IMR-90 (cell line): Measurements from ENCODE around the gene IQCB1. TPM values are rescaled to one million over a fixed set of nuclear protein-coding genes. Genes with fewer than 3 reads are reported as not detected.

ENCODE experiments used
- ATAC-seq: fragments of 200-7000 bp; cut with Tn5 transposase; 2 replicates; pipeline ENCODE4 v1.9.1; 2020; ENCODE audit warnings: low read depth, mild to moderate bottlenecking, moderate library complexity
- BruUV-seq: library from RNA; stranded (reverse); fragments of 400-500 nt; replicated peaks from 2 replicates; lab custom pipeline; 2021; lab: Mats Ljungman, UMichigan
- CTCF ChIA-PET: fragments of 300-600 bp; formaldehyde crosslinking; extraction: SDS; loops from one replicate; lab custom pipeline; 2021; ENCODE audit warnings: antibody characterized with exemption; lab: Yijun Ruan, JAX
- POLR2A ChIA-PET: fragments of 300-600 bp; sonication (Branson Sonifier 250); formaldehyde crosslinking; loops from one replicate; lab custom pipeline; 2022; ENCODE audit warnings: antibody characterized with exemption; ENCODE audit not compliant: unreplicated experiment; lab: Charles Lee
- DNase-seq: peaks from one replicate; pipeline ENCODE4 v3.0.0; 2013
- H2AFZ ChIP-seq: replicated peaks from 2 replicates; pipeline ENCODE3; 2013; ENCODE audit warnings: low read length, mild to moderate bottlenecking; ENCODE audit not compliant: poor library complexity
- H2AK5ac ChIP-seq: 2 replicates; pipeline ENCODE4 v1.6.1; 2013; ENCODE audit warnings: low read depth, low read length, inconsistent platforms
- H2AK9ac ChIP-seq: replicated peaks from 2 replicates; pipeline ENCODE3; 2013; ENCODE audit warnings: mild to moderate bottlenecking, low read depth, low read length, moderate library complexity; ENCODE audit not compliant: poor library complexity
- H2BK120ac ChIP-seq: 2 replicates; pipeline ENCODE4 v1.6.1; 2013; ENCODE audit warnings: low read depth, low read length, inconsistent platforms
- H2BK15ac ChIP-seq: 3 replicates; pipeline ENCODE4 v1.6.1; 2013; ENCODE audit warnings: low read depth, low read length, inconsistent platforms
- H2BK20ac ChIP-seq: 2 replicates; pipeline ENCODE4 v1.6.1; 2013; ENCODE audit warnings: low read depth, mild to moderate bottlenecking, inconsistent platforms, low read length, moderate library complexity
- H2BK5ac ChIP-seq: 2 replicates; pipeline ENCODE4 v1.6.1; 2013; ENCODE audit warnings: mild to moderate bottlenecking, low read depth, low read length, inconsistent platforms; ENCODE audit not compliant: poor library complexity, severe bottlenecking
- H3K14ac ChIP-seq: replicated peaks from 2 replicates; pipeline ENCODE4 v1.6.1; 2013; ENCODE audit warnings: low read depth, low read length, inconsistent platforms
- H3K18ac ChIP-seq: 2 replicates; pipeline ENCODE4 v1.6.1; 2013; ENCODE audit warnings: low read depth, low read length, control low read depth
- H3K23ac ChIP-seq: 2 replicates; pipeline ENCODE4 v1.6.1; 2013; ENCODE audit warnings: low read depth, low read length, inconsistent platforms
- H3K27ac ChIP-seq: 2 replicates; pipeline ENCODE4 v1.5.1; 2013; ENCODE audit warnings: mild to moderate bottlenecking, control low read depth, low read length; ENCODE audit not compliant: insufficient read depth
- H3K27me3 ChIP-seq: 2 replicates; pipeline ENCODE4 v1.6.1; 2013; ENCODE audit warnings: low read length; ENCODE audit not compliant: control insufficient read depth, insufficient read depth
- H3K36me3 ChIP-seq: 2 replicates; pipeline ENCODE4 v1.6.1; 2013; ENCODE audit warnings: low read length, mixed read lengths; ENCODE audit not compliant: control insufficient read depth, insufficient read depth
- H3K4ac ChIP-seq: 2 replicates; pipeline ENCODE4 v1.6.1; 2013; ENCODE audit warnings: low read depth, low read length, inconsistent platforms
- H3K4me1 ChIP-seq: 2 replicates; pipeline ENCODE4 v1.6.1; 2013; ENCODE audit warnings: low read length, mixed read lengths; ENCODE audit not compliant: control insufficient read depth, insufficient read depth
- H3K4me2 ChIP-seq: 2 replicates; pipeline ENCODE4 v1.6.1; 2013; ENCODE audit warnings: low read depth, mild to moderate bottlenecking, control low read depth, low read length, moderate library complexity
- H3K4me3 ChIP-seq: 2 replicates; pipeline ENCODE4 v1.5.1; 2013; ENCODE audit warnings: low read depth, mild to moderate bottlenecking, control low read depth, low read length, moderate library complexity; ENCODE audit not compliant: insufficient read depth
- H3K56ac ChIP-seq: 2 replicates; pipeline ENCODE4 v1.6.1; 2013; ENCODE audit warnings: low read length, inconsistent platforms; ENCODE audit not compliant: insufficient read depth; ENCODE audit errors: extremely low read depth
- H3K79me1 ChIP-seq, 2 experiments: 2 replicates each; pipeline ENCODE4 v1.6.1; 2013; ENCODE audit warnings: low read length in 2 of 2, inconsistent platforms in 1 of 2, low read depth in 1 of 2
- H3K9ac ChIP-seq: 2 replicates; pipeline ENCODE4 v1.6.1; 2013; ENCODE audit warnings: low read depth, low read length, control low read depth
- H3K9me1 ChIP-seq: 2 replicates; pipeline ENCODE4 v1.6.1; 2013; ENCODE audit warnings: low read length, inconsistent platforms; ENCODE audit not compliant: insufficient read depth
- H3K9me3 ChIP-seq: 2 replicates; pipeline ENCODE4 v1.6.1; 2013; ENCODE audit warnings: low read length; ENCODE audit not compliant: control insufficient read depth, insufficient read depth
- H4K20me1 ChIP-seq: 2 replicates; pipeline ENCODE4 v1.6.1; 2013; ENCODE audit warnings: low read length, inconsistent platforms; ENCODE audit not compliant: insufficient read depth
- H4K5ac ChIP-seq: 2 replicates; pipeline ENCODE4 v1.6.1; 2013; ENCODE audit warnings: mild to moderate bottlenecking, low read depth, low read length, control low read depth
- H4K8ac ChIP-seq, 2 experiments: 2 replicates each; pipeline ENCODE4 v1.6.1; 2013; ENCODE audit warnings: low read depth in 2 of 2, low read length in 2 of 2, control low read depth in 1 of 2, inconsistent platforms in 1 of 2
- H4K91ac ChIP-seq: 2 replicates; pipeline ENCODE4 v1.6.1; 2013; ENCODE audit warnings: low read depth, low read length, inconsistent platforms; ENCODE audit not compliant: insufficient read depth
- BHLHE40 ChIP-seq: fragments of 150-350 bp; IDR thresholded peaks from 2 replicates; pipeline ENCODE4 v1.6.1; 2016; ENCODE audit warnings: mild to moderate bottlenecking, low read depth, low read length
- CEBPB ChIP-seq: IDR thresholded peaks from 2 replicates; pipeline ENCODE4 v1.6.1; 2012; ENCODE audit warnings: low read depth, low read length, improper control_type of control experiment
- CHD1 ChIP-seq: IDR thresholded peaks from 2 replicates; pipeline ENCODE4 v1.6.1; 2012; ENCODE audit warnings: low read depth, low read length, improper control_type of control experiment
- CTCF ChIP-seq: conservative IDR thresholded peaks from 2 replicates; pipeline ENCODE4 v1.5.1; 2012; ENCODE audit warnings: mild to moderate bottlenecking, low read depth, low read length, improper control_type of control experiment
- FOS ChIP-seq: fragments of 150-350 bp; IDR thresholded peaks from 2 replicates; pipeline ENCODE4 v1.6.1; 2016; ENCODE audit warnings: low read depth, low read length
- MAFK ChIP-seq: IDR thresholded peaks from 2 replicates; pipeline ENCODE4 v1.6.1; 2012; ENCODE audit warnings: low read depth, low read length, improper control_type of control experiment
- MAZ ChIP-seq: IDR thresholded peaks from 2 replicates; pipeline ENCODE4 v1.6.1; 2012; ENCODE audit warnings: low read depth, mild to moderate bottlenecking, low read length, improper control_type of control experiment, moderate library complexity, borderline replicate concordance
- MXI1 ChIP-seq: IDR thresholded peaks from 2 replicates; pipeline ENCODE4 v1.6.1; 2012; ENCODE audit warnings: low read depth, mild to moderate bottlenecking, low read length, moderate library complexity, borderline replicate concordance
- NFE2L2 ChIP-seq: fragments of 150-350 bp; IDR thresholded peaks from 2 replicates; pipeline ENCODE4 v1.6.1; 2016; ENCODE audit warnings: low read depth, mild to moderate bottlenecking, low read length
- POLR2A ChIP-seq: IDR thresholded peaks from 2 replicates; pipeline ENCODE4 v1.6.1; 2012; ENCODE audit warnings: mild to moderate bottlenecking, low read depth, low read length
- RAD21 ChIP-seq: IDR thresholded peaks from 2 replicates; pipeline ENCODE4 v1.6.1; 2012; ENCODE audit warnings: low read length, improper control_type of control experiment
- RCOR1 ChIP-seq: IDR thresholded peaks from 2 replicates; pipeline ENCODE4 v1.6.1; 2012; ENCODE audit warnings: mild to moderate bottlenecking, low read length, improper control_type of control experiment; ENCODE audit not compliant: insufficient replicate concordance
- RFX5 ChIP-seq: IDR thresholded peaks from 2 replicates; pipeline ENCODE4 v1.8.0; 2012; ENCODE audit warnings: low read depth, mild to moderate bottlenecking, low read length, moderate library complexity
- SMC3 ChIP-seq: fragments of 150-350 bp; IDR thresholded peaks from 2 replicates; pipeline ENCODE4 v1.6.1; 2016; ENCODE audit warnings: low read depth, mild to moderate bottlenecking, antibody characterized with exemption, low read length, moderate library complexity
- USF2 ChIP-seq: fragments of 150-350 bp; IDR thresholded peaks from 2 replicates; pipeline ENCODE4 v1.6.1; 2017; ENCODE audit warnings: mild to moderate bottlenecking, antibody characterized with exemption, low read length, low read depth
- WGBS, 2 experiments: methylation state at CpG; one replicate each; pipeline versions ENCODE4 v1.1.5 to v1.1.7; 2013; ENCODE audit warnings: missing lambda C conversion rate in 2 of 2; ENCODE audit not compliant: insufficient read length in 1 of 2; ENCODE audit errors: extremely low coverage in 2 of 2; 5-methylcytosine and 5-hydroxymethylcytosine counted together
- dilution Hi-C: fragments of 300-500 bp; cut with HindIII; formaldehyde crosslinking; loops from one replicate; pipeline ENCODE4 v1.14.3; 2018; ENCODE audit warnings: low sequenced_read_pairs; ENCODE audit not compliant: unreplicated experiment
- in situ Hi-C: fragments of 300-500 bp; cut with MboI; formaldehyde crosslinking; loops from 3 replicates; pipeline ENCODE4 v1.14.3; 2019; ENCODE audit warnings: low sequenced_read_pairs, inconsistent platforms, mixed read lengths
- intact Hi-C: fragments of 100-400 bp; cut with micrococcal nuclease; formaldehyde crosslinking; loops from 2 replicates; pipeline ENCODE4 v1.10.0; 2022
- polyA plus RNA-seq, 3 experiments: library from polyadenylated mRNA; depleted of rRNA; stranded (reverse); fragments of >200 nt; gene quantifications; 2 replicates each; pipeline ENCODE4 v1.2.3, GENCODE V29; 2012; ENCODE audit warnings: low replicate concordance in 1 of 3
- total RNA-seq: library from RNA; depleted of rRNA; stranded (reverse); fragments of >200 nt; gene quantifications from 2 replicates; pipeline ENCODE4 v1.2.3, GENCODE V29; 2012
- TF ChIP-seq, protein P1 (sequence below): fragments of 150-350 bp; IDR thresholded peaks from 2 replicates; pipeline ENCODE4 v1.6.1; 2016; ENCODE audit warnings: low read depth, mild to moderate bottlenecking, low read length, moderate library complexity, borderline replicate concordance

The IQCB1 gene
- total and polyA plus RNA-seq, 2 of the 4 experiments (the other 2 are of a cell fraction), result 13.5 to 18.3 TPM

GRCh38 chr3:121836481-121836880 lies 1.6 kb upstream of the IQCB1 start:
- no peak overlapping the region for H3K23ac ChIP-seq
- no peak for TF ChIP-seq CTCF
- TF ChIP-seq CEBPB, result no peak
- no peak for TF ChIP-seq MAZ
- TF ChIP-seq RAD21, result no peak
- TF ChIP-seq RCOR1, result no peak
- TF ChIP-seq MAFK, result no peak
- no peak for TF ChIP-seq MXI1
- TF ChIP-seq POLR2A, result no peak
- TF ChIP-seq RFX5, result no peak
- TF ChIP-seq SMC3, result no peak
- TF ChIP-seq BHLHE40, result no peak
- TF ChIP-seq USF2, result no peak
- TF ChIP-seq CHD1, result no peak
- TF ChIP-seq, protein P1, sequence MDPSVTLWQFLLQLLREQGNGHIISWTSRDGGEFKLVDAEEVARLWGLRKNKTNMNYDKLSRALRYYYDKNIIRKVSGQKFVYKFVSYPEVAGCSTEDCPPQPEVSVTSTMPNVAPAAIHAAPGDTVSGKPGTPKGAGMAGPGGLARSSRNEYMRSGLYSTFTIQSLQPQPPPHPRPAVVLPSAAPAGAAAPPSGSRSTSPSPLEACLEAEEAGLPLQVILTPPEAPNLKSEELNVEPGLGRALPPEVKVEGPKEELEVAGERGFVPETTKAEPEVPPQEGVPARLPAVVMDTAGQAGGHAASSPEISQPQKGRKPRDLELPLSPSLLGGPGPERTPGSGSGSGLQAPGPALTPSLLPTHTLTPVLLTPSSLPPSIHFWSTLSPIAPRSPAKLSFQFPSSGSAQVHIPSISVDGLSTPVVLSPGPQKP, result no peak
- TF ChIP-seq FOS, result no peak
- TF ChIP-seq NFE2L2, result no peak
- no peaks in the 10 kb centered on the region for H3K36me3 ChIP-seq
- no peak overlapping the region for H3K4ac ChIP-seq
- intact Hi-C loops, result loop anchor here (10.0 kb wide), 1 partner anchor 418 kb away; no protein-coding TSS in a partner anchor
- in situ Hi-C loops, result no loop called here
- no peaks in the 10 kb centered on the region for H4K20me1 ChIP-seq
- H3K4me3 ChIP-seq, result no peak overlapping the region
- ChIA-PET CTCF (no interaction called here), POLR2A (no interaction called here)
- no peak for DNase-seq
- peaks cover 2% of the 10 kb centered on the region; the same call in 1 of the 2 replicates for H3K4me1 ChIP-seq
- H4K91ac ChIP-seq, result no peak overlapping the region
- H4K8ac ChIP-seq, result no peak overlapping the region
- no peak overlapping the region for H3K4me2 ChIP-seq
- no peak overlapping the region for H2AK5ac ChIP-seq
- no TSS peak for BruUV-seq
- no peak overlapping the region for H3K9ac ChIP-seq
- no peak overlapping the region for H2BK120ac ChIP-seq
- H2AFZ ChIP-seq, result no peak overlapping the region
- no peak overlapping the region for H3K56ac ChIP-seq
- dilution Hi-C loops, result no loop called here
- no peak overlapping the region for H4K5ac ChIP-seq
- H3K27ac ChIP-seq, result no peak overlapping the region
- no peak overlapping the region for H2BK20ac ChIP-seq
- H3K79me1 ChIP-seq, result peaks cover 12 to 16% of the 10 kb centered on the region in 2 experiments
- WGBS, 2 experiments, result no CpG with 5 or more reads among the region's 3 CpGs
- no peak overlapping the region for H2AK9ac ChIP-seq
- H2BK15ac ChIP-seq, result no peak overlapping the region
- H3K18ac ChIP-seq, result no peak overlapping the region
- no peak overlapping the region for H3K14ac ChIP-seq
- no peaks in the 10 kb centered on the region for H3K27me3 ChIP-seq
- H3K9me1 ChIP-seq, result 0 out of 2 replicates have a peak, but pooled peaks cover 2% of the 10 kb centered on the region
- ATAC-seq, result no peak
- H2BK5ac ChIP-seq, result no peak overlapping the region
- no peaks in the 10 kb centered on the region for H3K9me3 ChIP-seq
